HEK293T (cell line): ENCODE results near the gene C5orf15.

Source experiments
- ARNT ChIP-seq: fragments of 450-650 bp; IDR thresholded peaks from 2 replicates; pipeline ENCODE4 v1.6.1; 2017; ENCODE audit warnings: mild to moderate bottlenecking
- BHLHE40 ChIP-seq: fragments of 450-650 bp; IDR thresholded peaks from 2 replicates; pipeline ENCODE4 v1.6.1; 2016; ENCODE audit warnings: mild to moderate bottlenecking, moderate library complexity, borderline replicate concordance
- CTBP1 ChIP-seq: fragments of 450-650 bp; IDR thresholded peaks from 2 replicates; pipeline ENCODE4 v1.6.1; 2016; ENCODE audit warnings: borderline replicate concordance
- FOXA1 ChIP-seq: fragments of 450-650 bp; IDR thresholded peaks from 2 replicates; pipeline ENCODE4 v1.6.1; 2016; ENCODE audit warnings: mild to moderate bottlenecking
- FOXK2 ChIP-seq: fragments of 450-650 bp; IDR thresholded peaks from 2 replicates; pipeline ENCODE4 v1.6.1; 2016; ENCODE audit warnings: mild to moderate bottlenecking
- FOXM1 ChIP-seq: fragments of 450-650 bp; IDR thresholded peaks from 2 replicates; pipeline ENCODE4 v1.6.1; 2017; ENCODE audit warnings: mild to moderate bottlenecking, borderline replicate concordance
- HDGF ChIP-seq: fragments of 450-650 bp; IDR thresholded peaks from 2 replicates; pipeline ENCODE4 v1.6.1; 2017; ENCODE audit warnings: antibody characterized with exemption, borderline replicate concordance
- L3MBTL2 ChIP-seq: fragments of 450-650 bp; conservative IDR thresholded peaks from 2 replicates; pipeline ENCODE4 v1.6.1; 2016; ENCODE audit warnings: mild to moderate bottlenecking
- LEF1 ChIP-seq: fragments of 450-650 bp; IDR thresholded peaks from 2 replicates; pipeline ENCODE4 v1.6.1; 2017; ENCODE audit warnings: mild to moderate bottlenecking, borderline replicate concordance
- NFRKB ChIP-seq: fragments of 450-650 bp; IDR thresholded peaks from 2 replicates; pipeline ENCODE4 v1.6.1; 2016; ENCODE audit warnings: mild to moderate bottlenecking, moderate library complexity
- SUZ12 ChIP-seq: fragments of 450-650 bp; IDR thresholded peaks from 2 replicates; pipeline ENCODE4 v1.6.1; 2016; ENCODE audit warnings: mild to moderate bottlenecking
- ZNF384 ChIP-seq: fragments of 450-650 bp; IDR thresholded peaks from 2 replicates; pipeline ENCODE4 v1.6.1; 2016
- TF ChIP-seq, protein P1 (sequence below): fragments of 450-650 bp; IDR thresholded peaks from 2 replicates; pipeline ENCODE4 v1.6.1; 2016

DNA sequence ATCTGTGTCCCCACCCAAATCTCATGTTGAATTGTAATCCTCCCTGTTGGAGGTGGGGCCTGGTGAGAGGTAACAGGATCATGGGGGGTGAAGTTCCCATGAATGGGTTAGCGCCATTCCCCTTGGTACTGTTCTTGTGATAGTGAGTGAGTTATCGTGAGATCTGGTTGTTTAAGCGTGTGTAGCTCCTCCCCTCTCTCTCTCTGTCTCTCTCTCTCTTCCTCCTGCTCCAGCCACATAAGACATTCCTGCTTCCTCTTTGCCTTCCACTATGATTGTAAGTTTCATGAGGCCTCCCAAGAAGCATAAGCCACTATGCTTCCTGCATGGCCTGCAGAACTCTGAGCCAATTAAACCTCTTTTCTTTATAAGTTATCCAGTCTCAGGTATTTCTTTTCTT is 28.8 kb downstream of the C5orf15 start:
- TF ChIP-seq SUZ12 (no peak), NFRKB (no peak), HDGF (no peak), FOXM1 (no peak), FOXA1 (no peak), ARNT (no peak), BHLHE40 (no peak), LEF1 (no peak), CTBP1 (no peak), FOXK2 (no peak), ZNF384 (no peak), L3MBTL2 (no peak)
- TF ChIP-seq, protein P1, sequence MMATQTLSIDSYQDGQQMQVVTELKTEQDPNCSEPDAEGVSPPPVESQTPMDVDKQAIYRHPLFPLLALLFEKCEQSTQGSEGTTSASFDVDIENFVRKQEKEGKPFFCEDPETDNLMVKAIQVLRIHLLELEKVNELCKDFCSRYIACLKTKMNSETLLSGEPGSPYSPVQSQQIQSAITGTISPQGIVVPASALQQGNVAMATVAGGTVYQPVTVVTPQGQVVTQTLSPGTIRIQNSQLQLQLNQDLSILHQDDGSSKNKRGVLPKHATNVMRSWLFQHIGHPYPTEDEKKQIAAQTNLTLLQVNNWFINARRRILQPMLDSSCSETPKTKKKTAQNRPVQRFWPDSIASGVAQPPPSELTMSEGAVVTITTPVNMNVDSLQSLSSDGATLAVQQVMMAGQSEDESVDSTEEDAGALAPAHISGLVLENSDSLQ = no peak
